OCI-LY1 (cell line): ENCODE measurements around the gene STAM.

ENCODE experiments used
- H2AFZ ChIP-seq: fragments of 200-600 bp; sonication (generic), shearing (Covaris generic); 2 replicates; pipeline ENCODE4 v1.6.0; 2014; ENCODE audit warnings: antibody characterized with exemption, mild to moderate bottlenecking, low read length
- H3F3A ChIP-seq: fragments of 200-600 bp; sonication (generic), shearing (Covaris generic); 2 replicates; pipeline ENCODE4 v1.6.0; 2014; ENCODE audit warnings: mild to moderate bottlenecking, antibody characterized with exemption, low read length, moderate library complexity; ENCODE audit not compliant: insufficient read depth
- H3K27ac ChIP-seq: fragments of 200-600 bp; sonication (generic); 2 replicates; pipeline ENCODE4 v1.5.1; 2014; ENCODE audit warnings: low read length, mixed run types, mild to moderate bottlenecking, low read depth; ENCODE audit not compliant: poor library complexity, severe bottlenecking
- H3K27me3 ChIP-seq: fragments of 200-600 bp; sonication (generic); 2 replicates; pipeline ENCODE4 v1.6.0; 2014; ENCODE audit warnings: antibody characterized with exemption, mild to moderate bottlenecking, low read length, moderate library complexity; ENCODE audit not compliant: insufficient read depth
- H3K36me3 ChIP-seq: fragments of 200-600 bp; sonication (generic); 2 replicates; pipeline ENCODE4 v1.6.1; 2014; ENCODE audit warnings: mild to moderate bottlenecking, antibody characterized with exemption, low read length, moderate library complexity, mixed read lengths; ENCODE audit not compliant: insufficient read depth
- H3K4me1 ChIP-seq: fragments of 200-600 bp; sonication (generic); 2 replicates; pipeline ENCODE4 v1.5.1; 2014; ENCODE audit warnings: mild to moderate bottlenecking, low read length, moderate library complexity; ENCODE audit not compliant: insufficient read depth, severe bottlenecking
- H3K4me2 ChIP-seq: fragments of 200-600 bp; sonication (generic), shearing (Covaris generic); 2 replicates; pipeline ENCODE4 v1.6.1; 2014; ENCODE audit warnings: low read length
- H3K4me3 ChIP-seq: fragments of 200-600 bp; sonication (generic); 2 replicates; pipeline ENCODE4 v1.5.1; 2014; ENCODE audit warnings: low read length, low read depth, mild to moderate bottlenecking, mixed read lengths; ENCODE audit not compliant: poor library complexity, severe bottlenecking
- H3K79me2 ChIP-seq: fragments of 200-600 bp; shearing (Covaris generic); 2 replicates; pipeline ENCODE4 v1.6.1; 2016; ENCODE audit warnings: mixed run types, low read length, mixed read lengths; ENCODE audit not compliant: insufficient read depth
- H3K9ac ChIP-seq: fragments of 200-600 bp; sonication (generic), shearing (Covaris generic); 2 replicates; pipeline ENCODE4 v1.6.1; 2014; ENCODE audit warnings: mild to moderate bottlenecking, low read length, mixed read lengths
- H3K9me2 ChIP-seq: fragments of 200-600 bp; sonication (generic), shearing (Covaris generic); 2 replicates; pipeline ENCODE4 v1.6.1; 2014; ENCODE audit warnings: low read depth, mild to moderate bottlenecking, low read length, mixed read lengths
- H3K9me3 ChIP-seq: fragments of 200-600 bp; shearing (Covaris generic); 2 replicates; pipeline ENCODE4 v1.6.1; 2014; ENCODE audit warnings: low read length, mixed read lengths
- H4K20me1 ChIP-seq: fragments of 200-600 bp; sonication (generic), shearing (Covaris generic); 2 replicates; pipeline ENCODE4 v1.6.0; 2016; ENCODE audit warnings: mild to moderate bottlenecking, low read length; ENCODE audit not compliant: insufficient read depth
- CTCF ChIP-seq: fragments of 200-600 bp; sonication (generic), shearing (Covaris generic); IDR thresholded peaks from 2 replicates; pipeline ENCODE4 v1.5.1; 2017; ENCODE audit warnings: mild to moderate bottlenecking, antibody characterized with exemption, low read length, moderate library complexity, mixed read lengths
- EZH2 ChIP-seq: fragments of 200-600 bp; sonication (generic), shearing (Covaris generic); IDR thresholded peaks from 2 replicates; pipeline ENCODE4 v1.8.0; 2017; ENCODE audit warnings: borderline replicate concordance, mixed run types, mild to moderate bottlenecking, antibody characterized with exemption, low read length, moderate library complexity, mixed read lengths

STAM gene

GRCh38 chr10:17605936-17606335, 38.0 kb upstream of the STAM start:
- H3K27me3 ChIP-seq: no peaks in the 10 kb centered on the region; the same call in 1 of the 2 replicates
- no peak overlapping the region for H3K9ac ChIP-seq
- H3K4me2 ChIP-seq: no peak overlapping the region
- H3K79me2 ChIP-seq: no peaks in the 10 kb centered on the region
- H3K4me1 ChIP-seq: no peaks in the 10 kb centered on the region
- TF ChIP-seq EZH2 (no peak), CTCF (no peak)
- H3K27ac ChIP-seq: no peak overlapping the region
- H2AFZ ChIP-seq: no peak overlapping the region
- H3K4me3 ChIP-seq: no peak overlapping the region
- no peaks in the 10 kb centered on the region for H3K36me3 ChIP-seq
- H3F3A ChIP-seq: no peaks in the 10 kb centered on the region
- no peaks in the 10 kb centered on the region for H3K9me2 ChIP-seq
- H3K9me3 ChIP-seq: no peaks in the 10 kb centered on the region
- H4K20me1 ChIP-seq: no peaks in the 10 kb centered on the region

- H3K4me3 ChIP-seq: no peak overlapping the region
- no peak for TF ChIP-seq EZH2
- no peak for TF ChIP-seq CTCF
- H3K4me2 ChIP-seq: no peak overlapping the region
- H3F3A ChIP-seq: no peaks in the 10 kb centered on the region
- H2AFZ ChIP-seq: no peak overlapping the region
- H3K9me2 ChIP-seq: no peaks in the 10 kb centered on the region
- H3K9me3 ChIP-seq: no peaks in the 10 kb centered on the region
- H3K27ac ChIP-seq: no peak overlapping the region
- no peaks in the 10 kb centered on the region; the same call in 1 of the 2 replicates for H3K27me3 ChIP-seq
- no peaks in the 10 kb centered on the region for H3K4me1 ChIP-seq
- no peaks in the 10 kb centered on the region for H3K36me3 ChIP-seq
- no peaks in the 10 kb centered on the region for H3K79me2 ChIP-seq
- H3K9ac ChIP-seq: no peak overlapping the region
- H4K20me1 ChIP-seq: no peaks in the 10 kb centered on the region
Measured at GRCh38 chr10:17606547-17607040, 37.4 kb upstream of the STAM start.

GRCh38 chr10:17607060-17607459, 36.9 kb upstream of the STAM start:
- H3K4me3 ChIP-seq: no peak overlapping the region
- no peaks in the 10 kb centered on the region for H3K36me3 ChIP-seq
- no peaks in the 10 kb centered on the region for H4K20me1 ChIP-seq
- H3K27me3 ChIP-seq: no peaks in the 10 kb centered on the region; the same call in 1 of the 2 replicates
- H3K9ac ChIP-seq: no peak overlapping the region
- H3K4me2 ChIP-seq: no peak overlapping the region
- no peaks in the 10 kb centered on the region for H3K79me2 ChIP-seq
- H3K4me1 ChIP-seq: no peaks in the 10 kb centered on the region
- no peak overlapping the region for H2AFZ ChIP-seq
- TF ChIP-seq EZH2 (no peak), CTCF (no peak)
- H3K27ac ChIP-seq: no peak overlapping the region
- H3F3A ChIP-seq: no peaks in the 10 kb centered on the region
- no peaks in the 10 kb centered on the region for H3K9me3 ChIP-seq
- H3K9me2 ChIP-seq: no peaks in the 10 kb centered on the region
